Lower lobe of right lung (tissue), 2 donors: ENCODE measurements around the gene OR6M1. TPM values are rescaled to one million over a fixed set of nuclear protein-coding genes. Genes with fewer than 3 reads are reported as not detected.

Experiments
- ATAC-seq, 2 donors: fragments of 200-7000 bp; cut with Tn5 transposase; one replicate each; pipeline ENCODE4 v1.9.1; 2020 to 2022; ENCODE audit warnings: mild to moderate bottlenecking in 2 of 2, moderate library complexity in 2 of 2
- DNase-seq: peaks from one replicate; pipeline ENCODE4 v3.0.0-alpha.2; 2020
- H3K27ac ChIP-seq: fragments of 200-600 bp; one replicate; pipeline ENCODE4 v1.8.0; 2022
- H3K27me3 ChIP-seq: fragments of 200-600 bp; one replicate; pipeline ENCODE4 v1.8.0; 2022; ENCODE audit warnings: low read depth
- H3K36me3 ChIP-seq: fragments of 200-600 bp; one replicate; pipeline ENCODE4 v1.8.0; 2022; ENCODE audit warnings: mild to moderate bottlenecking
- H3K4me1 ChIP-seq: fragments of 200-600 bp; one replicate; pipeline ENCODE4 v1.8.0; 2022
- H3K4me3 ChIP-seq: fragments of 200-600 bp; one replicate; pipeline ENCODE4 v1.8.0; 2022; ENCODE audit warnings: mild to moderate bottlenecking
- H3K9me3 ChIP-seq: fragments of 200-600 bp; one replicate; pipeline ENCODE4 v1.8.0; 2022
- intact Hi-C: fragments of 100-400 bp; cut with DNase I; formaldehyde crosslinking; loops from one replicate; pipeline ENCODE4 v1.11.0; 2022
- long read RNA-seq: library from polyadenylated mRNA; unstranded; transcript quantifications from one replicate; pipeline ENCODE4 v2.0.0, GENCODE V29; 2021
- total RNA-seq: library from RNA; stranded (reverse); fragmentation: NEBNext Ultra II Directional; extraction: Animal tissue kit (Norgen Biotek cat#: 25700); gene quantifications from one replicate; pipeline ENCODE4 v1.2.1, GENCODE V29; 2021
- TF ChIP-seq, protein P1 (sequence below): fragments of 200-600 bp; IDR thresholded peaks from one replicate; pipeline ENCODE4 v1.8.0; 2022; ENCODE audit warnings: antibody characterized with exemption, mild to moderate bottlenecking
- donor health status: DM: no; HTN: yes; CAD: no; lungs with severe emphysema.

Gene OR6M1, protein sequence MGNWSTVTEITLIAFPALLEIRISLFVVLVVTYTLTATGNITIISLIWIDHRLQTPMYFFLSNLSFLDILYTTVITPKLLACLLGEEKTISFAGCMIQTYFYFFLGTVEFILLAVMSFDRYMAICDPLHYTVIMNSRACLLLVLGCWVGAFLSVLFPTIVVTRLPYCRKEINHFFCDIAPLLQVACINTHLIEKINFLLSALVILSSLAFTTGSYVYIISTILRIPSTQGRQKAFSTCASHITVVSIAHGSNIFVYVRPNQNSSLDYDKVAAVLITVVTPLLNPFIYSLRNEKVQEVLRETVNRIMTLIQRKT
- total RNA-seq, result not detected
- long read RNA-seq, result 0 reads

DNA sequence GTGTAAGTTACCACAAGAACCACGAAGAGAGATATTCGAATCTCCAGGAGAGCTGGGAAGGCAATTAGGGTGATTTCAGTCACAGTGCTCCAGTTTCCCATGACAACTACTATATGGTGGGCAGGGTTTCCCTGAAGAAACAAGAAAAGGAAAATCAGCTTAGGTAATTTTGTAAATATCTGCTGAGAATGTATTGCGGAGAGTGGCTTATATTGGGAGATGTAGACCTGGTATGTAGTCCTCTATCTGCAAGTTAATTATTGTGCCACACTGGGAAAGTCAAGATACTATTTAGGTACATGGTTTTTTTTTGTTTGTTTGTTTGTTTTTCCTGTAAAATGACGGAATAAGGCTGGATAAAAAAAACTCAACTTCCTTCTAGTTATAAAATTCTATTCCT lies at the start of gene OR6M1:
OR6M1 (minus strand) TSS at position 101 of the 400 bp plus-strand sequence; CDS start at position 101, 0 bp downstream.
- DNase-seq (no peak), ATAC-seq (no peak)
- no peak within 1 kb of the TSS for H3K4me3 ChIP-seq
- intact Hi-C loops, result no loop called here
- H3K27ac ChIP-seq, result no peak within 1 kb of the TSS
- H3K27me3 ChIP-seq, result no peaks in the 10 kb centered on the region
- no peaks in the 10 kb centered on the region for H3K36me3 ChIP-seq
- no peaks in the 10 kb centered on the region for H3K4me1 ChIP-seq
- H3K9me3 ChIP-seq, result no peaks in the 10 kb centered on the region
- TF ChIP-seq, protein P1, sequence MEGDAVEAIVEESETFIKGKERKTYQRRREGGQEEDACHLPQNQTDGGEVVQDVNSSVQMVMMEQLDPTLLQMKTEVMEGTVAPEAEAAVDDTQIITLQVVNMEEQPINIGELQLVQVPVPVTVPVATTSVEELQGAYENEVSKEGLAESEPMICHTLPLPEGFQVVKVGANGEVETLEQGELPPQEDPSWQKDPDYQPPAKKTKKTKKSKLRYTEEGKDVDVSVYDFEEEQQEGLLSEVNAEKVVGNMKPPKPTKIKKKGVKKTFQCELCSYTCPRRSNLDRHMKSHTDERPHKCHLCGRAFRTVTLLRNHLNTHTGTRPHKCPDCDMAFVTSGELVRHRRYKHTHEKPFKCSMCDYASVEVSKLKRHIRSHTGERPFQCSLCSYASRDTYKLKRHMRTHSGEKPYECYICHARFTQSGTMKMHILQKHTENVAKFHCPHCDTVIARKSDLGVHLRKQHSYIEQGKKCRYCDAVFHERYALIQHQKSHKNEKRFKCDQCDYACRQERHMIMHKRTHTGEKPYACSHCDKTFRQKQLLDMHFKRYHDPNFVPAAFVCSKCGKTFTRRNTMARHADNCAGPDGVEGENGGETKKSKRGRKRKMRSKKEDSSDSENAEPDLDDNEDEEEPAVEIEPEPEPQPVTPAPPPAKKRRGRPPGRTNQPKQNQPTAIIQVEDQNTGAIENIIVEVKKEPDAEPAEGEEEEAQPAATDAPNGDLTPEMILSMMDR, result no peak

DNA sequence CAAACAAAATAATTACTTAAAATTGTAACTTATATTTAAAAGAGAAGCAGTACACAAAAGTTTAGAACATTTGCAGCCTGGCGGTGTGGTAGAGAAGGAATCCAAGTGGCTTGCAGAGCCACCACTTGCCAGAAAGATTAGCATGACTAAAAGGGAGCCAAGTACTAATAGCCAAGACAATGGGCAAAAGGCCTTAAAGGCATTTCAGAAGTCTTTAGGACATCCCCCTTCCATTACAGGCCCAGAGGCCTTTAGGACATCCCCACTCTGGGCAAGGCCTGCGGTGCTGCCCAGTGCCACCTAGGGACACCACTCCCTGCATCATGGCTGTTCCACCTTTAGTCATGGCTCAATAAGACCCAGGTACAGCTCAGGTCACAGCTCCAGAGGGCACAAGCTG lies 46.9 kb upstream of the OR6M1 start:
- ATAC-seq (no peak), DNase-seq (no peak)
- intact Hi-C loops, result no loop called here
- H3K4me1 ChIP-seq, result no peaks in the 10 kb centered on the region
- H3K4me3 ChIP-seq, result no peak overlapping the region
- H3K36me3 ChIP-seq, result no peaks in the 10 kb centered on the region
- TF ChIP-seq, protein P1, result no peak
- no peaks in the 10 kb centered on the region for H3K9me3 ChIP-seq
- H3K27me3 ChIP-seq, result no peaks in the 10 kb centered on the region
- no peak overlapping the region for H3K27ac ChIP-seq

DNA sequence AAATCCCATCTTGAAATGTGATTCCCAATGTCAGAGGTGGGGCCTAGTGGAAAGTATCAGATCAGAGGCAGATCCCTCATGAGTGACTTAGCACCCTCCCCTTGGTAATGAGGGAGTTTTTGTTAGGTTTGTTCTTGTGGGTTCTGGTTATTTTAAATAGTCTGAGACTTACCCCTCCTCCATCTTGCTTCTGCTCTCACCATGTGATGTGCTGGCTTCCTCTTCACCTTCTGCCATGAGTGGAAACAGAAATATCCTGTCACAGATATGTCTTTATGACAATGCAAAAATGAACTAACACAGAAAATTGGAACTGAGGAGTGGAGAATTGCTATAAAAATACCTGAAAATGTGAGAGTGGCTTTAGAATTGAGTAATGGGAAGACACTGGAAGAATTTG lies 46.2 kb upstream of the OR6M1 start:
- no peak overlapping the region for H3K4me3 ChIP-seq
- H3K4me1 ChIP-seq, result no peaks in the 10 kb centered on the region
- DNase-seq (no peak), ATAC-seq (no peak)
- TF ChIP-seq, protein P1, result no peak
- H3K27me3 ChIP-seq, result no peaks in the 10 kb centered on the region
- no peak overlapping the region for H3K27ac ChIP-seq
- no peaks in the 10 kb centered on the region for H3K9me3 ChIP-seq
- H3K36me3 ChIP-seq, result no peaks in the 10 kb centered on the region
- intact Hi-C loops, result no loop called here

DNA sequence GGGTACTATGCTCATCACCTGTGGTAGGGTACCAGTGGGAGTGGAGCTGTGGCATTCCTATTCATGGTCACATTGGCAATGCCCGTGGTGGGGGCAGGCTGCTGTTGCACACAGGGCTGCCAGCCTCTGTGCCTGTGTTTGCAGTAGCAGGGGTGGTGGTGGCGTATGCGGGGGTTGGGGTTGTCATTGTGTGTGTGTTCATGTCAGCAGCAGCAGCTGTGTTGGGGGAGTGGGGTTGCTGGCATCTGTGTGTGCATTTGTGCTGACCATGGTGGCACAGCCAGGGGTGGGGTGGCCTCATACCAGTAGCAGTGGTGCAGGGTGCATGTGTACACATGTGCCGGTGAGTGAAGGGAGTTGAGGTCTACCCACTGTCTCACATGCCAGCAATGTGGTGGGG lies 45.0 kb upstream of the OR6M1 start:
- TF ChIP-seq, protein P1, result no peak
- Histone ChIP-seq H3K4me1 (no peaks in the 10 kb centered on the region), H3K9me3 (no peaks in the 10 kb centered on the region), H3K36me3 (no peaks in the 10 kb centered on the region), H3K27me3 (no peaks in the 10 kb centered on the region), H3K27ac (no peak overlapping the region), H3K4me3 (no peak overlapping the region)
- intact Hi-C loops, result no loop called here
- DNase-seq, result no peak
- ATAC-seq, result peak in 1 of 2 donors; percentile 23

DNA sequence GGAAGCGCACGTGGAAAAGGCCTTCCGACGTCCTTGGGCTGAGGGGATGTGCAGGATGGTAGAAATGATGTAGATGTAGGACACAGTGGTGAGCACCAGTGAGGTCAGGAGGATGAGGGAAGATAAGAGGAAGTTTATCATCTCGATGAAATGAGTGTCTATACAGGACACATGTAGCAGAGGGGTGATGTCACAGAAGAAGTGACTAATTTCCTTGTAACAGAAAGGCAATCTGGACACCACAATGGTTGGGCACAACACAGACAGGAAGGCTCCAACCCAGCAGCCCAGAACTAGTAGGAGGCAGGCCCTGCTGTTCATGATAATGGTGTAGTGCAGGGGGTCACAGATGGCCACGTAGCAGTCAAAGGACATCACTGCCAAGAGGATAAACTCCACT lies 35.0 kb upstream of the OR6M1 start:
- no peak for ATAC-seq
- Histone ChIP-seq H3K27me3 (no peaks in the 10 kb centered on the region), H3K4me1 (no peaks in the 10 kb centered on the region), H3K4me3 (no peak overlapping the region), H3K27ac (no peak overlapping the region), H3K9me3 (no peaks in the 10 kb centered on the region), H3K36me3 (no peaks in the 10 kb centered on the region)
- intact Hi-C loops, result no loop called here
- TF ChIP-seq, protein P1, result no peak
- DNase-seq, result no peak
